CMK (cell line): ENCODE measurements around the gene FAM193A.
"Not testable (repeated sequence)": the region's sequence is repeated elsewhere in the genome, so short reads cannot be mapped to it uniquely, and the experiment has no call there.

Experiments used
- DNase-seq: peaks from one replicate; pipeline ENCODE4 v3.0.0-alpha.2; 2010; ENCODE audit warnings: low read depth

The FAM193A gene

DNA sequence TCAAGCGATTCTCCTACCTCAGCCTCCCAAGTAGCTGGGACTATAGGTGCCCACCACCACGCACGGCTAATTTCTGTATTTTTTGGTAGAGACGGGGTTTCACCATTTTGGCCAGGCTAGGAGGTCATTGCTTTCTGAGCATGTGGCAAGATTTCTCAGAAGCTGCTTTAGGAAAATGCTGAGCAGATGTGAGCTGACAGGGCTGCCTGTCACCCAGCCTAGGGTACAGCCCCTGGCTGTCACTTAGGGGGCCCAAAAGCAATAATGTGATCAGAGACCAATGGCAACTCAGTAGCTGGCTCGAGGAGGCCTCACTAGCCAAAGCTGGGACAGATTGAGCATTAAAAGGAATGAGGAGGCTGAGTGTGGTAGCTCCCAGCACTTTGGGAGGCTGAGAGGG is 154.9 kb downstream of the FAM193A start:
- DNase-seq: no peak

DNA sequence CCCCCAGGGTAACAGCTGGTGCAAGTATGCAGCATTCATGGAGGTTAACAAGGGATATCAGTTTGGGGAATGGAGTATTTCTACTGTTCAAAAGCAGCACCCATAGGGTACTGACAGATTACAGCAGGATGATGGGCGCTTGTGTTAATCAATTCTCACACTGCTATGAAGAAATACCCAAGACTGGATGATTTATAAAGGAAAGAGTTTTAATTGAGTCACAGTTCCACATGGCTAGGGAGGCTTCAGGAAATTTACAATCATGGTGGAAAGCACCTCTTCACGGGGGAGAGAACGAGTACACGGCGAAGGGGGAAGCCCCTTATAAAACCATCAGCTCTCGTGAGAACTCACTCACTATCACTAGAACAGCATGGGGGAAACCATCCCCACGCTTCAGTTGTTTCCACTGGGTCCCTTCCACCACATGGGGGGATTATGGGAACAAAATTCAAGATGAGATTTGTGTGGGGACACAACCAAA is 155.5 kb downstream of the FAM193A start:
- no peak for DNase-seq

- DNase-seq: no peak
Measured at GRCh38 chr4:2694691-2695090, 158.2 kb downstream of the FAM193A start.

DNA sequence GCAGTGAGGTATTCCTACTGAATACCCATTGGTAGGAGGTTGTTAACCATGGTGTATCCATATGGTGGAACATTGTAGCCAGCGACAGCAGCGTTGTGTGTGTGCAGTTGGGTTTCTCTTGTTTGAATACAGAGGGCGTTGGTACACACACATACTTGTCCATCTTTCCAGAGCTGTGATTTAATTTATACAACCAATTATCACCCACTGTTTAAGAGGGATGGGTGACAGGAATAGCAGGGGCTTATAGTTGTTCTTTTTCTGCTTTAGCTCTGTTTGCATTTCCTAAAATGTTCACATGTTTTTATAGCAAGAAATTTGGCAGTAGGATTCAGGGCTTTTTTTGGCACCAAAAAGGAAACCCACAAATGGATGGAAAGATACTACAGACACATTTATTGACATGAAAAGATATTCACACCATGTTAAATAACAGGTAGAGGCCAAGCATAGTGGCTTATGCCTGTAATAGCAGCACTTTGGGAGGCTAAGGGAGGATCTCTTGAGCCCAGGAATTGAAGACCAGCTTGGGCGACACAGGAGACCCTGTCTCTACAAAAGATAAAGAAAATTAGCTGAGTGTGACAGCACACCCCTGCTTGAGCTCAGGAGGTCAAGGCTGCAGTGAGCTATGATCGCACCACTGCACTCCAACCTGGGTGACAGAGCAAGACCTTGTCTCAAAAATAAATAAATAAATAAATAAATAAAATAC is 159.1 kb downstream of the FAM193A start:
- DNase-seq: no peak

DNA sequence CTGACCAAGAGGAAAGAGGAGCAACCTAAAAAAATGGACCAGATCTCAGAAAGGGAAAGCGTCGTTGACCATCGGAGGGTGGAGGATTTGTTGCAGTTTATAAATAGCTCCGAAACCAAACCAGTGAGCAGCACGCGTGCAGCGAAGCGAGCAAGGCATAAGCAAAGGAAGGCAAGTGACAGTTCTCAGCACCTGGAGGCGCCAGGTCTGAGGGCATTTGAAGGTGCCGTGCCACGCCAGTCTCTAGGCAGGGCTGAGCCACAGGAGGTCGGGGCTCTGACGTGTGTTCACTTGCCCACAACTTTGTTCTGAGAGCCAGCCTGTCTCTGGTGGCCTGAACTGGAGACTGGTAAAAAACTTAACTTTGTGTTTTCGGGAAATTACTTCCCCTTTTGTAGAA is 160.0 kb downstream of the FAM193A start:
- DNase-seq: no peak

DNA sequence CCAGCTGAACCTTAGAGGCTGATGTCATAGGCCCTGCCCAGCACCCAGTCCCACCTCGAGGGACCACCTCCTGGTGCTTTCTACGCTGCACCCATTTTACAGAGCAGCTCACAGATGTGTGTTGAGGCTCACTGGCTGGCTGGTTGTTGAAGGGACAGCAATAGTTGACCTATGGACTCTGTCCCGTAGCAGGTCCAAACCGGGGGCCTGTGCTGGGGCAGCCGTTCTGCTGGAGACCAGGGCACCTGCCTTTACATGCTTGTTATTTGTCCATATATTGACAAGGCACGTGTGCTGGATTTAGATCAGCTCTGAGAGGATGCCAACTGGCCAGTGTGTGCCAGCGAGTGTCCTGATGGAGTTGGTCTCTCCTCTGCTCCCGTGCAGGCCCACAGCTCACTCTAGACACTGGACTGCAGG is 161.6 kb downstream of the FAM193A start:
- DNase-seq: no peak

DNA sequence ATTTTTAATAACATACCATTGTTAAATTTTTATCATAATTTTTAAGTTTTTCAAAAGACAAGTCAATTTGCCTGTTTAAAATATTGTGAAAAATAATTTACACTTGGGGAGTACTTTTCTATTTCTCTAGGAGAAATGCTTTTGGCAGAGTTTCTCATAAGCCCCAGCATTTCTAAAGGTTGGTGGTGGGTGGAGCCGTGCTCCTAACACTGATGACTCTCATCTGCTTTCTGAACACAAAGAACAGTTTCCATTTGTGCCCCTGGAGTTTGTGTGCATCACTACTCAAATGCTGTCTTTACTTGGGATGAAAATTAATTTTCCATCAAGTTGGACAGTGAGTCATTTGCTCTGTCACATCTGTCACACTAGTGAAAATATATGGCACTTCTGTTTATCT is 162.1 kb downstream of the FAM193A start:
- DNase-seq: no peak

DNA sequence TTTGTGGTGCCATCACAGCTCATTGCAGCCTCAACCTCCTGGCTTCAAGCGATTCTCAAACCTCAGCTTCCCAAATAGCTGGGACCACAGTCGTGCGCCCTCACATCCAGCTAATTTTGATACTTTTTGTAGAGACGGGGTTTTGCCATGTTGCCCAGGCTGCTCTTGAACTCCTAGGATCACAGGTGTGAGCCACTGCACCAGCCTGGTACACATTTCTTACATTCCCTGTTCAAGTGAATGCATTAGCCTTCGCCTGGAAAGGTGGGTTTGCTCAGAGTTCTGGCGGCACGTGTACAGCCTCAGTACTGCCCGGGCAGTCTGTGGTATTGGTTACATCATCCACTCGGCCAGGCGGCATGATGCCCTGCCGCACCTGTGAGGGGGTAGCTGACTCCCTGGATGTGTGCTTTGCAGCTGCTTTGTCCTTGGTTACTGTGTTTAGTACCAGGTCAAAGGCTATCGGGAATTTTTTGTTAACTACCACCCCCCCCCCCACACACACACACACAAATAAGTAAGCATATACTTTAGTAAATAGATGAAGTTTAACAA is 162.6 kb downstream of the FAM193A start:
- DNase-seq: no peak

DNA sequence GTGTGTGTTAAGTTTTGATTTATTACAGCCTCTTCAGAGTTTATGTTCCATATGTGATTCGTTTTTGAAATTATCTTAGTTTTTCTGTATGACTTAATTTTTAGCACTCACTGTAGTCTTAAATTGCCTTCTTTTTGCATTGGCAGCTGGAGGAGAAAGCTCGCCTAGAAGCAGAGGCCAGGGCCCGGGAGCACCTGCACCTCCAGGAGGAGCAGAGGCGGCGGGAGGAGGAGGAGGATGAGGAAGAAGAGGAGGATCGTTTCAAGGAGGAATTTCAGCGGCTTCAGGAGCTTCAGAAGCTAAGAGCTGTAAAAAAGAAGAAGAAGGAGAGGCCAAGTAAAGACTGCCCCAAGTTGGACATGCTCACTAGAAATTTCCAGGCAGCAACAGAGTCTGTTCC is 163.1 kb downstream of the FAM193A start:
- no peak for DNase-seq

GRCh38 chr4:2700031-2700430 is 163.6 kb downstream of the FAM193A start:
- no peak for DNase-seq

- DNase-seq: no peak
Measured at GRCh38 chr4:2702361-2702760, 165.9 kb downstream of the FAM193A start.

DNA sequence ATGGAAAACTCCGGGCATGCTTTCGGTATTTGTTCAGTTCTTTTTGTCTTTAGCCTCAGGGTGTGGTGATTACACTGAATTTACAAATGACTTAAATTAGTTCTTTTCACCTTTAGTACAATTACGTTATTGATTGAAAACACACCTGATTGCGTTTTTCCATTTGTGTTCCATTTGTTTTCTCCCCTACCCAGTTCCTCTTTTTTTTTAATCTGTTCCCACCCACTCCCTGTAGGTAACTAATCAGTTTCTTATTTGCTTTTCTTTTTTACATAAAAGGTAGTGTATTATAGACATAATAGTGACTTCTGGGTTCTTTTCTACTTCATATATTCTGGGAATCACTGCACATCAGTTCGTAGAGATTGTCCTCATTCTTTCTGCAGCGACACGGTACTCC is 166.3 kb downstream of the FAM193A start:
- no peak for DNase-seq

- no peak for DNase-seq
Measured at GRCh38 chr4:2712261-2712842, 175.9 kb downstream of the FAM193A start.

- DNase-seq: no peak
Measured at GRCh38 chr4:2713337-2713736, 176.9 kb downstream of the FAM193A start.

- DNase-seq: no peak
Measured at GRCh38 chr4:2714061-2714770, 177.8 kb downstream of the FAM193A start.

- DNase-seq: no peak
Measured at GRCh38 chr4:2714918-2715317, 178.5 kb downstream of the FAM193A start.

DNA sequence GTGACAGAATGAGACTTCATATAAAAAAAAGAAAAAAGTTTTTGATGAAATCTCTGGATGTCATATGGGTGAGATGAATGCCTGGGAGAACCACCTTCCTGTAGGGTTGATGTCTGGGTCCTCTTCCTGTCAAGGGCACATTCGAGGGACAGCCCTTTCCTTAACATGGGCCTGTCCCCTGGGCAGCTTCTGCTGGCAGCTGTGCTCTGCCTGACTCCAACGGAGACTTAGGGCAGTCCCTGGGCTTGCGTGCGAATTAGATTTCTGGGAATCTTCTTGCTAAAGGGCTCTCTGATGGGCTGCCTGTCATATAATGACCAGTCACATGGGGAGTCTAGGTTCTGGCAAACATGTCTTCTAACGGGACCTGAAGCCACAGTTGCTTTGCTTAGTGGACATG is 179.0 kb downstream of the FAM193A start:
- DNase-seq: no peak

DNA sequence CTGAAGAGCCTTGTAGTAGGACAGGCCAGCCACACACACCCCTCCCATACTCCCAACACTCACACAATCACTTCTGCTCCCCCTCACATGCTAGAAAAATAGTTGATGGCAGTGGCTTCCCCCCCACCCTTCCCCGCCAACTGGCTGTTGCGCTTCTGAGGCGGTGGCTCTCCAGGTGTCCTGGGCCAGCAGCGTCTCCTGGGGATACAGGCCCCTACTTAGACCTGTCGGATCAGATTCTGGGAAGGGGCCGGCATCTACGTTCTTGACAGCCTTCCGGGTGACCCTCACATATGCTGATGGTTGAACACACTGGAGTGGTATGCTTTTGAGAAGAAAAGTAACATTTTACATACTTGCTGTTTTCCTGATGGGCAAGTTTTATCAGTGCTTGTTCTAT is 179.8 kb downstream of the FAM193A start:
- DNase-seq: no peak

DNA sequence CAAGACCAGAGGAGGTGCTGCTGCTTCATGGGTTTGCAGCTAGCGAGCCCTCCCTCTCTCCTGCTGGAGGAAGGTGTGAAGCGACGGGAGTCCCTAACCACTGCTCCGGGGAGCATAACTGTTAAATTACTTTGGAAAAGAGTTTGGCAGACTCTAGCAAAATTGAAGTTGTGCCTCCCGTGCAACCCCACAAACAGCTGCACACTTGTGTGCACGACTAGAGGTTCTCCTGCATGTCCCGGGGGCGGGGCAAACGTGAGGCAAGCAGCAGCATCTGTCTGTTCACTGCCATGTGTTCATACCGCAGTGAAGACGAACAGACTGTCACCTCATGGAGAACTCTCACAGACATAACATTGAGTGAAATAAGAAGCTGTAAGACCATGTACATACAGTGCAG is 185.1 kb downstream of the FAM193A start:
- DNase-seq: no peak

DNA sequence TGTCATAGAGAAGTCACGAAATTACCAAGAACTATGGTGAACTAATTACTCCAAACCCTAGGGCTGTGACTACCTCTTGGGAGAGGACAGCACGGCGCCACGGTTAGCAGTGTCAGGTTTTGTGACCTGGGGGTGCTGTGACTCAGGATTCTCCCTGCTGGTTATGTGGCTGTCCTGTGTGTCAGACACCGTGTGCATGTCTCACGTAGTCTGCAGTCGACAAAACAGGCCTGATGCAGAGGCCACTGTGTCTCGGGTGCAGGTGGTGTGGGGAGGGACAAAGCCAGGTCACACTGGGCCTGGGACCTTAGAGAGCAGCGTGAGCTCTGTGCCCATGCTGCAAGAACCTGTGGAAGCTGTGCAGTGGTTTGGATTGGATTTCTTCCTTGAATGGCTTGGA is 185.6 kb downstream of the FAM193A start:
- no peak for DNase-seq

DNA sequence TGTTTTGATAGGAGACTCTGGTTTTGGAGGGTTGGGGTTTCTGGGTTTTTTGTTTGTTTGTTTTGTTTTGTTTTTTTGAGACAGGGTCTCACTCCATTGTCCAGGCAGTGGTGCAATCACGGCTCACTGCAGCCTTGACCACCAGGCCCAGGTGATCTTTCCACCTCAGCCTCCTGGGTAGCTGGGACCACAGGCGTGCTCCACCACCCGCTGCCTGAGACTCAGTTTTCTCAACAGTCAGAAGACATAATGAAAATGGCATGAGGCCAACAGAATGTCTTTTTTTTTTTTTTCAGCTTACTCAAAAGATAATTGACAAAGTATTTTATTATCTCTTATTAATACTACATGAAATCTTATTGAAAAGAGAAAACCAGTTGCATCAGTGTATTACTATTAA is 187.3 kb downstream of the FAM193A start:
- no peak for DNase-seq

GRCh38 chr4:2725380-2725779 is 188.9 kb downstream of the FAM193A start:
- no peak for DNase-seq

- not testable (repeated sequence) for DNase-seq
Measured at GRCh38 chr4:2726881-2727280, 190.4 kb downstream of the FAM193A start.
